ENCODE results near the gene RTF1. TPM values are rescaled to one million over a fixed set of nuclear protein-coding genes. Genes with fewer than 3 reads are reported as not detected.
"Not testable (repeated sequence)": the region's sequence is repeated elsewhere in the genome, so short reads cannot be mapped to it uniquely, and the experiment has no call there.

Gene RTF1
- total RNA-seq, 6 donors from 2014 or later, result 22.6 to 58.1 (median 27.2) TPM

- Histone ChIP-seq H3K4me1 (no peaks in the 10 kb centered on the region), H3K4me3 (no peak overlapping the region), H3K27me3 (no peaks in the 10 kb centered on the region), H3K36me3 (peaks cover 3 to 22% (median 15%) of the 10 kb centered on the region in 4 donors), H3K9me3 (no peaks in the 10 kb centered on the region), H3K27ac (no peak overlapping the region)
- no peak for ATAC-seq (ENCODE audit: low FRiP score in 2 of 2)
- DNase-seq, result no peak
- 81 to 82% methylated on average over 4 of the region's 4 CpGs for WGBS, 2 donors
- no peak for TF ChIP-seq POLR2A (IDR thresholded peaks at IDR 0.05)
- TF ChIP-seq POLR2AphosphoS5 (IDR thresholded peaks at IDR 0.05), result no peak
- TF ChIP-seq CTCF (IDR thresholded peaks at IDR 0.05), result no peak
- no peak for TF ChIP-seq EP300 (IDR thresholded peaks at IDR 0.05)
Observed at GRCh38 chr15:41435037-41435786, 18.3 kb downstream of the RTF1 start.

GRCh38 chr15:41437448-41437847 lies 20.6 kb downstream of the RTF1 start:
- 90 to 93% methylated on average over 4 of the region's 4 CpGs for WGBS, 2 donors
- Histone ChIP-seq H3K4me1 (no peaks in the 10 kb centered on the region), H3K27ac (no peak overlapping the region), H3K4me3 (no peak overlapping the region), H3K9me3 (no peaks in the 10 kb centered on the region), H3K27me3 (no peaks in the 10 kb centered on the region), H3K36me3 (peaks cover 3 to 44% (median 30%) of the 10 kb centered on the region in 4 donors)
- TF ChIP-seq CTCF (IDR thresholded peaks at IDR 0.05), result no peak
- TF ChIP-seq POLR2A (IDR thresholded peaks at IDR 0.05), result no peak
- no peak for TF ChIP-seq EP300 (IDR thresholded peaks at IDR 0.05)
- TF ChIP-seq POLR2AphosphoS5 (IDR thresholded peaks at IDR 0.05), result no peak
- no peak for ATAC-seq (ENCODE audit: low FRiP score in 2 of 2)
- no peak for DNase-seq

GRCh38 chr15:41438206-41438605 lies 21.3 kb downstream of the RTF1 start:
- peaks cover 3 to 46% (median 30%) of the 10 kb centered on the region in 4 donors for H3K36me3 ChIP-seq
- 93 to 96% methylated on average over 11 of the region's 11 CpGs for WGBS, 2 donors
- H3K9me3 ChIP-seq, result no peaks in the 10 kb centered on the region
- no peak for DNase-seq
- no peaks in the 10 kb centered on the region for H3K27me3 ChIP-seq
- no peaks in the 10 kb centered on the region for H3K4me1 ChIP-seq
- ATAC-seq (ENCODE audit: low FRiP score in 2 of 2), result no peak
- H3K4me3 ChIP-seq, result no peak overlapping the region
- H3K27ac ChIP-seq, result no peak overlapping the region
- no peak for TF ChIP-seq POLR2A (IDR thresholded peaks at IDR 0.05)
- TF ChIP-seq CTCF (IDR thresholded peaks at IDR 0.05), result no peak
- no peak for TF ChIP-seq EP300 (IDR thresholded peaks at IDR 0.05)
- TF ChIP-seq POLR2AphosphoS5 (IDR thresholded peaks at IDR 0.05), result no peak

GRCh38 chr15:41438745-41439144 lies 21.9 kb downstream of the RTF1 start:
- peaks cover 3 to 46% (median 30%) of the 10 kb centered on the region in 4 donors for H3K36me3 ChIP-seq
- DNase-seq; H3K9me3 ChIP-seq; H3K27me3 ChIP-seq; ATAC-seq (ENCODE audit: low FRiP score in 2 of 2); H3K4me1 ChIP-seq; H3K27ac ChIP-seq; H3K4me3 ChIP-seq: not testable (repeated sequence)
- 90 to 97% methylated on average over 5 of the region's 5 CpGs for WGBS, 2 donors

GRCh38 chr15:41443275-41443674 lies 26.4 kb downstream of the RTF1 start:
- DNase-seq, result no peak
- Histone ChIP-seq H3K4me1 (no peaks in the 10 kb centered on the region), H3K27me3 (no peaks in the 10 kb centered on the region), H3K27ac (no peak overlapping the region), H3K9me3 (no peaks in the 10 kb centered on the region), H3K36me3 (peaks cover 3 to 44% (median 28%) of the 10 kb centered on the region in 4 donors), H3K4me3 (no peak overlapping the region)
- no peak for ATAC-seq (ENCODE audit: low FRiP score in 2 of 2)
- TF ChIP-seq EP300 (IDR thresholded peaks at IDR 0.05) (no peak), POLR2AphosphoS5 (IDR thresholded peaks at IDR 0.05) (no peak), POLR2A (IDR thresholded peaks at IDR 0.05) (no peak), CTCF (IDR thresholded peaks at IDR 0.05) (no peak)
- WGBS, 2 donors, result 70 to 75% methylated on average over 2 of the region's 2 CpGs

Data from upper lobe of left lung (tissue), 6 donors.